Measurements from ENCODE around the gene OXT.

DNA sequence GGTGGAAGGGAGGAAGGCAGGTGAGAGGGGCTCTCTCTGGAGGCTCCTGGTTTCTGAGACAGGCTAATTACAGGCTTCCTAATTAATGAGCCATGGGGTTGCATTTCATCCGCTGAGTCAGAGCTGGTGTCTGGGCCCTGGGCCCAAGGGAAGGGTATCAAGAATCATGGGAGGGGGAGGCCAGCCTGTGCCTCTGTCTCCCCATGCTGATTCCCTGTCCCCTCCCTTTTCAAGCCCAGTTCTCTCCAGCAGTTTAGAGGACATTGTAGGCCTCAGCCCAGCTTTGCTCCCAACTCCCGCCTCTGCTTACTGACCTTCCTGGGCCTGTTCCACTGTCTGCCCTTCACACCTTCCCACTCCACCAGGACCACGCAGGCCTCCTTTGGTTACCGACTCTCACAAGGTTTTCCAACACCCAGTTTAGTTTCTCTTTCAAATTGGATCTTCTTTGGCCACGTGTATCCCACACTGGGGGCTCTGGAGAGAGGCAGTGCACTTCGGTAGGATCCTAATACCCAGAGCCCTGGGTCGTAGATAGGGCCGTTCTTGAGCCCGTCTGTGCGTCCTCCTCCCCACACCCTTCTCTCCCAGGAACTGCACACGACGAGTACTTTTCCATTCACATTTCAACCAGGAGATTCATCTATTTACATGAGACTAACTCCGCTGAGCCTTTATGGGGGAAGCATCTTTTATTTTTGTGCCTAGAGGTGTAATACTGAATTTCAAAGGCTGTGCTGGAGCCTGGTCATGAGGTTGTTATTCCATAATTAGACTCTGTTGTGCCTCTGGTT is 31.4 kb downstream of the OXT start:
- TF ChIP-seq CEBPB (IDR thresholded peaks at IDR 0.05) = no peak
- no peak for TF ChIP-seq TAF1 (IDR thresholded peaks at IDR 0.05; ENCODE audit: low read depth)
- no peak for TF ChIP-seq EP300 (IDR thresholded peaks at IDR 0.05; ENCODE audit: borderline replicate concordance)

Measured in Ishikawa (cell line).